B cell (primary cell): Measurements from ENCODE around the gene GADD45B. TPM values are rescaled to one million over a fixed set of nuclear protein-coding genes. Genes with fewer than 3 reads are reported as not detected.

Experiments used
- ATAC-seq: fragments of 200-7000 bp; cut with Tn5 transposase; one replicate; pipeline ENCODE4 v1.10.0; 2021; ENCODE audit warnings: low read depth, mild to moderate bottlenecking, moderate number of reproducible peaks, moderate library complexity
- CTCF ChIA-PET: fragments of 350-600 bp; sonication (Branson Sonifier 250); formaldehyde crosslinking; loops from one replicate; lab custom pipeline; 2021; ENCODE audit warnings: antibody characterized with exemption, inconsistent platforms; lab: Charles Lee
- POLR2A ChIA-PET: fragments of 350-600 bp; sonication (Branson Sonifier 250); formaldehyde crosslinking; loops from one replicate; lab custom pipeline; 2021; ENCODE audit warnings: antibody characterized with exemption; lab: Charles Lee
- DNase-seq: peaks from one replicate; pipeline ENCODE4 v3.0.0; 2013
- H2AFZ ChIP-seq: 2 replicates; pipeline ENCODE4 v1.6.1; 2012; ENCODE audit warnings: mild to moderate bottlenecking, low read depth, low read length; ENCODE audit not compliant: insufficient read depth, poor library complexity, severe bottlenecking
- H3K27ac ChIP-seq, 2 donors: 1 replicate in 1 of 2; 2 replicates in 1 of 2; pipeline ENCODE4 v1.5.1; 2012 to 2013; ENCODE audit warnings: low read length in 2 of 2, mild to moderate bottlenecking in 2 of 2, moderate library complexity in 1 of 2
- H3K27me3 ChIP-seq, 4 experiments: fragments of 200-600 bp in 1 of 4; sonication (generic) in 1 of 4; replicated peaks in 1 of 4; 1 replicate in 2 of 4; 2 replicates in 2 of 4; pipeline versions ENCODE4 v1.6.1 to v1.7.0; 2013 to 2016; ENCODE audit warnings: low read length in 3 of 4, mild to moderate bottlenecking in 2 of 4, mixed read lengths in 1 of 4, moderate library complexity in 1 of 4; ENCODE audit not compliant: insufficient read depth in 4 of 4, control insufficient read depth in 3 of 4; ENCODE audit errors: control extremely low read depth in 1 of 4
- H3K36me3 ChIP-seq, 2 experiments: replicated peaks in 1 of 2; 1 replicate in 1 of 2; 2 replicates in 1 of 2; pipeline versions ENCODE4 v1.6.1 to v1.7.1; 2013; ENCODE audit warnings: low read length in 1 of 2; ENCODE audit not compliant: insufficient read depth in 2 of 2, control insufficient read depth in 1 of 2; ENCODE audit errors: control extremely low read depth in 1 of 2, extremely low read depth in 1 of 2
- H3K4me1 ChIP-seq, 2 donors: fragments of 200-600 bp in 1 of 2; sonication (generic) in 1 of 2; 1 replicate in 1 of 2; 2 replicates in 1 of 2; pipeline versions ENCODE4 v1.5.1 to v1.6.1; 2013 to 2017; ENCODE audit warnings: low read length in 2 of 2; ENCODE audit not compliant: control insufficient read depth in 2 of 2, insufficient read depth in 2 of 2
- H3K4me2 ChIP-seq: replicated peaks from 2 replicates; pipeline ENCODE3; 2012; ENCODE audit warnings: mild to moderate bottlenecking, low read depth, low read length; ENCODE audit not compliant: poor library complexity, severe bottlenecking
- H3K4me3 ChIP-seq, 5 experiments: fragments of 200-600 bp in 1 of 5; sonication (generic) in 1 of 5; 1 replicate in 3 of 5; 2 replicates in 2 of 5; pipeline versions ENCODE4 v1.5.1 to v1.7.0; 2011 to 2016; ENCODE audit warnings: low read length in 4 of 5, mild to moderate bottlenecking in 4 of 5, low read depth in 2 of 5, control low read depth in 1 of 5, moderate library complexity in 1 of 5; ENCODE audit not compliant: insufficient read depth in 1 of 5; ENCODE audit errors: control extremely low read depth in 1 of 5, extremely low read depth in 1 of 5
- H3K79me2 ChIP-seq: fragments of 200-600 bp; sonication (generic); one replicate; pipeline ENCODE4 v1.6.0; 2016; ENCODE audit warnings: low read length; ENCODE audit not compliant: control insufficient read depth, insufficient read depth
- H3K9ac ChIP-seq: fragments of 200-600 bp; sonication (generic); 2 replicates; pipeline ENCODE4 v1.6.1; 2017; ENCODE audit warnings: mild to moderate bottlenecking, low read length, moderate library complexity
- H3K9me3 ChIP-seq, 3 donors: one replicate each; pipeline versions ENCODE4 v1.6.1 to v1.7.1; 2013; ENCODE audit warnings: low read length in 2 of 3; ENCODE audit not compliant: control insufficient read depth in 2 of 3, insufficient read depth in 1 of 3; ENCODE audit errors: control extremely low read depth in 1 of 3
- H4K20me1 ChIP-seq: 2 replicates; pipeline ENCODE4 v1.6.0; 2012; ENCODE audit warnings: mild to moderate bottlenecking, low read length; ENCODE audit not compliant: insufficient read depth, control insufficient read depth, poor library complexity, severe bottlenecking
- H3K27ac Mint-ChIP-seq: one replicate; pipeline ENCODE4 v1.8.0; 2021; ENCODE audit warnings: mixed read lengths
- H3K27me3 Mint-ChIP-seq: one replicate; pipeline ENCODE4 v1.8.0; 2021; ENCODE audit warnings: mixed read lengths
- H3K4me1 Mint-ChIP-seq: one replicate; pipeline ENCODE4 v1.8.0; 2021; ENCODE audit warnings: mixed read lengths
- H3K4me3 Mint-ChIP-seq: one replicate; pipeline ENCODE4 v1.8.0; 2021; ENCODE audit warnings: mixed read lengths
- H3K9me3 Mint-ChIP-seq: one replicate; pipeline ENCODE4 v1.8.0; 2022; ENCODE audit warnings: mixed read lengths; ENCODE audit not compliant: insufficient read depth
- CTCF ChIP-seq: fragments of 200-600 bp; IDR thresholded peaks from one replicate; pipeline ENCODE4 v1.8.0; 2022; ENCODE audit warnings: antibody characterized with exemption, mild to moderate bottlenecking
- EZH2 ChIP-seq: IDR thresholded peaks from 2 replicates; pipeline ENCODE4 v1.6.1; 2012; ENCODE audit warnings: borderline replicate concordance, low read depth, mild to moderate bottlenecking, moderate library complexity, low read length; ENCODE audit not compliant: insufficient read depth, poor library complexity, severe bottlenecking
- WGBS: methylation state at CpG from one replicate; pipeline ENCODE4 v1.1.5; 2013; ENCODE audit warnings: missing lambda C conversion rate; ENCODE audit not compliant: insufficient coverage; 5-methylcytosine and 5-hydroxymethylcytosine counted together
- intact Hi-C: fragments of 100-400 bp; cut with micrococcal nuclease; formaldehyde crosslinking; loops from one replicate; pipeline ENCODE4 v1.10.0; 2022
- polyA plus RNA-seq: library from polyadenylated mRNA; depleted of rRNA; stranded (reverse); fragments of >200 nt; gene quantifications from 2 replicates; pipeline ENCODE4 v1.2.3, GENCODE V29; 2012
- total RNA-seq, 2 donors: library from RNA; stranded (reverse); fragments of 120-200 nt in 1 of 2; gene quantifications; 1 replicate in 1 of 2; 2 replicates in 1 of 2; pipeline versions ENCODE4 v1.2.3 to v1.2.4, GENCODE V29; 2013 to 2022

Gene GADD45B
- total and polyA plus RNA-seq, 2 donors (not counting 1 experiment from before 2014, with no cell fraction given) = 166 to 215 TPM

- TF ChIP-seq EZH2 (no peak), CTCF (no peak)
- Histone ChIP-seq H3K4me2 (peak overlapping the region; percentile 65), H3K27ac (no peak overlapping the region), H3K9ac (no peak overlapping the region), H3K9me3 (peaks cover 0 to 12% (median 0%) of the 10 kb centered on the region in 3 donors), H4K20me1 (peaks cover 16% of the 10 kb centered on the region), H3K79me2 (no peaks in the 10 kb centered on the region), H3K4me1 (peaks cover 49 to 57% of the 10 kb centered on the region in 2 donors), H2AFZ (no peak overlapping the region), H3K27me3 (peaks cover 0 to 59% (median 23%) of the 10 kb centered on the region in 4 experiments), H3K4me3 (peak overlapping the region in 1 of 5 experiments; percentile 33), H3K36me3 (no peaks in the 10 kb centered on the region)
- Mint-ChIP-seq H3K27ac (no peak overlapping the region), H3K4me1 (peaks cover 52% of the 10 kb centered on the region), H3K9me3 (no peaks in the 10 kb centered on the region), H3K4me3 (peak overlapping the region; percentile 70), H3K27me3 (peaks cover 29% of the 10 kb centered on the region)
- ChIA-PET POLR2A (interaction anchor here (3.2 kb wide), 1 partner anchor 15 kb away, joined by 10 read pairs; the partner anchor contains the start of gene GADD45B), CTCF (interaction anchor here (0.6 to 1.3 kb wide), 4 partner anchors 8 to 950 kb away, joined by 3 read pairs; no protein-coding TSS in a partner anchor)
- intact Hi-C loops = no loop called here
- 20% methylated on average over 17 of the region's 23 CpGs for WGBS
- DNase-seq (peak; percentile 69), ATAC-seq (peak; percentile 40)
These were observed 15.3 kb downstream of the GADD45B start for GRCh38 chr19:2491130-2491801.

DNA sequence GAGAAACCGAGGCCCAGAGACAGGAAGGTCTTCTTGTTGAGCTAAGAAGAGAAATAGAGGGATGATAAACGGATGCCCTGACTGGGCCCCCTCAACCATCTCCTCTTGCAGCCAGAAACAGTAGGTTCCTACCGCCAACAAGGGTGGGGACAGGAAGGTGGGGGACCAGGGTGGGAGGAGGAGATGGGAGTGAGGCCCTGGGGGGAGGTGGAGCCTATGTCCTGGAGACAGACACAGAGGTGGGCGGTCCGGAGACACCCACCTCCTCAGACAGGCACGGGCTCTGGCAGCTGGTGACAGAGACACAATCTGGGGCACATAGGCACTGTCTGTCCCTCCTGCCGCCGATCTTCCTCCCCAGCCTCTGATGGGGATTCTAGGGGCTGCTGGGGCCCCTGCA is 16.9 kb downstream of the GADD45B start:
- Histone ChIP-seq H3K27me3 (peaks cover 0 to 55% (median 21%) of the 10 kb centered on the region in 4 experiments), H3K27ac (no peak overlapping the region), H2AFZ (no peak overlapping the region), H3K4me2 (no peak overlapping the region), H4K20me1 (peaks cover 16% of the 10 kb centered on the region), H3K36me3 (no peaks in the 10 kb centered on the region), H3K9me3 (peaks cover 0 to 17% (median 0%) of the 10 kb centered on the region in 3 donors), H3K4me1 (peaks cover 47 to 54% of the 10 kb centered on the region in 2 donors), H3K79me2 (no peaks in the 10 kb centered on the region), H3K4me3 (no peak overlapping the region), H3K9ac (no peak overlapping the region)
- Mint-ChIP-seq H3K27me3 (peaks cover 29% of the 10 kb centered on the region), H3K9me3 (no peaks in the 10 kb centered on the region), H3K27ac (peak overlapping the region; percentile 46), H3K4me3 (peak overlapping the region; percentile 18), H3K4me1 (peaks cover 44% of the 10 kb centered on the region)
- DNase-seq (no peak), ATAC-seq (no peak)
- TF ChIP-seq EZH2 (no peak), CTCF (no peak)
- POLR2A ChIA-PET = interaction anchor here (0.8 to 1.4 kb wide), 3 partner anchors 13 to 15 kb away, joined by 4 to 5 read pairs (median 5); no protein-coding TSS in a partner anchor
- no CpG with 5 or more reads among the region's 8 CpGs for WGBS
- intact Hi-C loops = no loop called here
- CTCF ChIA-PET = interaction anchor here (0.9 to 2.0 kb wide), 3 partner anchors 15 to 144 kb away, joined by 3 to 4 read pairs (median 3); no protein-coding TSS in a partner anchor
